K562 (cell line): ENCODE results near the gene COX15. TPM values are rescaled to one million over a fixed set of nuclear protein-coding genes. Genes with fewer than 3 reads are reported as not detected.

ENCODE experiments used
- ATAC-seq: fragments of 200-7000 bp; cut with Tn5 transposase; 3 replicates; pipeline ENCODE4 v1.9.1; 2020; ENCODE audit warnings: moderate library complexity
- BruUV-seq: library from RNA; stranded (reverse); fragments of 400-500 nt; replicated peaks from 2 replicates; lab custom pipeline; 2021; lab: Mats Ljungman, UMichigan
- CTCF ChIA-PET: fragments of 300-600 bp; formaldehyde crosslinking; extraction: SDS; loops from one replicate; lab custom pipeline; 2021; ENCODE audit warnings: low intra/inter-chr PET ratio; lab: Yijun Ruan, JAX
- POLR2A ChIA-PET: fragments of 300-600, 350-650 bp; sonication (Branson Sonifier 250); formaldehyde crosslinking; extraction: SDS; loops from one replicate; lab custom pipeline; 2021; ENCODE audit warnings: antibody characterized with exemption, inconsistent platforms; lab: Yijun Ruan, JAX
- DNase-seq, 4 experiments: peaks; one replicate each; pipeline versions ENCODE4 v3.0.0 to v3.0.0-alpha.2; 2011 to 2018; ENCODE audit warnings: low spot score in 3 of 4, mixed read lengths in 3 of 4; ENCODE audit errors: extremely low read depth in 1 of 4
- FAIRE-seq: peaks from 2 replicates; lab custom pipeline; 2011; peaks lifted over from hg19 to GRCh38; lab: Jason Lieb, UNC
- H2AFZ ChIP-seq: 2 replicates; pipeline ENCODE4 v1.6.0; 2011; ENCODE audit warnings: low read depth, low read length, control low read depth, inconsistent platforms
- H3K27ac ChIP-seq: fragments of 200-600 bp; 3 replicates; pipeline ENCODE4 v1.8.0; 2011; ENCODE audit warnings: low read depth, mild to moderate bottlenecking, control low read depth, inconsistent platforms, low read length, moderate library complexity, mixed read lengths; ENCODE audit errors: extremely low read depth
- H3K27me3 ChIP-seq, 2 experiments: fragments of 300-600 bp in 1 of 2; 2 replicates in 1 of 2; 3 replicates in 1 of 2; pipeline versions ENCODE4 v1.6.0 to v1.8.0; 2011; ENCODE audit warnings: inconsistent platforms in 2 of 2, low read length in 2 of 2, mild to moderate bottlenecking in 1 of 2, mixed read lengths in 1 of 2, moderate library complexity in 1 of 2; ENCODE audit not compliant: control insufficient read depth in 2 of 2, insufficient read depth in 2 of 2
- H3K36me3 ChIP-seq: fragments of 300-600 bp; 3 replicates; pipeline ENCODE4 v1.8.0; 2011; ENCODE audit warnings: mild to moderate bottlenecking, low read length, inconsistent platforms; ENCODE audit not compliant: control insufficient read depth, insufficient read depth
- H3K4me1 ChIP-seq, 2 experiments: fragments of 200-600 bp in 1 of 2; replicated peaks in 1 of 2; 2 replicates in 1 of 2; 3 replicates in 1 of 2; pipeline versions ENCODE4 v1.5.1 to v1.8.0; 2011; ENCODE audit warnings: inconsistent platforms in 2 of 2, low read length in 2 of 2, mild to moderate bottlenecking in 1 of 2, mixed read lengths in 1 of 2, moderate library complexity in 1 of 2; ENCODE audit not compliant: control insufficient read depth in 2 of 2, insufficient read depth in 2 of 2
- H3K4me2 ChIP-seq: 2 replicates; pipeline ENCODE4 v1.6.1; 2011; ENCODE audit warnings: low read length, control low read depth, inconsistent platforms, mixed read lengths; ENCODE audit not compliant: insufficient read depth
- H3K4me3 ChIP-seq: fragments of 200-600 bp; sonication (generic), shearing (Covaris generic); 2 replicates; pipeline ENCODE4 v1.5.1; 2016; ENCODE audit warnings: control low read depth, inconsistent platforms
- H3K79me2 ChIP-seq: fragments of 200-600 bp; 3 replicates; pipeline ENCODE4 v1.8.0; 2011; ENCODE audit warnings: low read length, inconsistent platforms; ENCODE audit not compliant: control insufficient read depth, insufficient read depth
- H3K9ac ChIP-seq, 2 experiments: 2 replicates each; pipeline versions ENCODE4 v1.6.0 to v1.6.1; 2011; ENCODE audit warnings: low read depth in 2 of 2, low read length in 2 of 2, control low read depth in 1 of 2, inconsistent platforms in 1 of 2, mild to moderate bottlenecking in 1 of 2, mixed read lengths in 1 of 2; ENCODE audit not compliant: insufficient read depth in 1 of 2
- H3K9me1 ChIP-seq: one replicate; pipeline ENCODE4 v1.6.0; 2011; ENCODE audit warnings: inconsistent platforms, mild to moderate bottlenecking, low read length, moderate library complexity; ENCODE audit not compliant: control insufficient read depth, insufficient read depth
- H3K9me3 ChIP-seq: replicated peaks from 2 replicates; pipeline ENCODE4 v1.5.1; 2011; ENCODE audit warnings: low read depth, low read length, inconsistent platforms; ENCODE audit not compliant: control insufficient read depth, insufficient read depth
- H4K20me1 ChIP-seq: replicated peaks from 2 replicates; pipeline ENCODE4 v1.6.1; 2011; ENCODE audit warnings: low read length, inconsistent platforms, mixed read lengths; ENCODE audit not compliant: control insufficient read depth, insufficient read depth
- ADNP ChIP-seq: fragments of 200-800 bp; sonication (Bioruptor generic); IDR thresholded peaks from 2 replicates; pipeline ENCODE4 v1.6.1; 2016; ENCODE audit warnings: missing genetic modification characterization, missing compliant biosample characterization
- BCOR ChIP-seq: fragments of 450-650 bp; IDR thresholded peaks from 2 replicates; pipeline ENCODE4 v1.6.1; 2016
- CHCHD3 ChIP-seq: fragments of 250-450 bp; sonication (Bioruptor Pico); IDR thresholded peaks from 2 replicates; pipeline ENCODE4 v2.1.2; 2022; ENCODE audit warnings: mild to moderate bottlenecking
- CHD1 ChIP-seq: fragments of 200-600 bp; sonication (generic); IDR thresholded peaks from one replicate; pipeline ENCODE4 v1.6.1; 2012; ENCODE audit warnings: mild to moderate bottlenecking, moderate library complexity, low read length, inconsistent platforms
- E4F1 ChIP-seq: fragments of 250-450 bp; sonication (Bioruptor Pico); IDR thresholded peaks from 2 replicates; pipeline ENCODE4 v1.5.0; 2021; ENCODE audit warnings: mild to moderate bottlenecking, borderline replicate concordance
- FOXA1 ChIP-seq: fragments of 450-650 bp; IDR thresholded peaks from 2 replicates; pipeline ENCODE4 v1.6.1; 2016; ENCODE audit warnings: mild to moderate bottlenecking, borderline replicate concordance
- GATAD2A ChIP-seq: fragments of 450-650 bp; IDR thresholded peaks from 2 replicates; pipeline ENCODE4 v1.6.1; 2017
- HSF4 ChIP-seq: fragments of 250-450 bp; sonication (Bioruptor Pico); IDR thresholded peaks from 2 replicates; pipeline ENCODE4 v2.1.2; 2022; ENCODE audit warnings: mild to moderate bottlenecking, moderate library complexity, borderline replicate concordance
- MED1 ChIP-seq: sonication (generic); formaldehyde crosslinking; IDR thresholded peaks from 2 replicates; pipeline ENCODE4 v1.8.1; 2023; ENCODE audit warnings: missing genetic modification reagents, borderline replicate concordance
- NEUROD1 ChIP-seq: fragments of 150-350 bp; IDR thresholded peaks from 2 replicates; pipeline ENCODE4 v1.6.1; 2014; ENCODE audit warnings: borderline replicate concordance, low read length, low read depth; ENCODE audit not compliant: partially characterized antibody
- PHF8 ChIP-seq: fragments of 200-600 bp; sonication (generic); IDR thresholded peaks from 2 replicates; pipeline ENCODE4 v1.6.1; 2012; ENCODE audit warnings: mixed run types, mild to moderate bottlenecking, inconsistent platforms, low read length, moderate library complexity, borderline replicate concordance
- POLR3G ChIP-seq: IDR thresholded peaks from 2 replicates; pipeline ENCODE4 v1.6.1; 2011; ENCODE audit not compliant: insufficient read length, insufficient replicate concordance; ENCODE audit errors: extremely low read depth
- RBM25 ChIP-seq: fragments of 200-400 bp; formaldehyde crosslinking; IDR thresholded peaks from 2 replicates; pipeline ENCODE4 v1.6.1; 2018; ENCODE audit warnings: low read length, low read depth, moderate library complexity; ENCODE audit not compliant: severe bottlenecking
- RCOR1 ChIP-seq, 2 experiments: IDR thresholded peaks; 2 replicates each; pipeline ENCODE4 v1.6.1; 2012; ENCODE audit warnings: low read depth in 2 of 2, low read length in 2 of 2, borderline replicate concordance in 1 of 2, improper control_type of control experiment in 1 of 2
- SMARCA5 ChIP-seq: fragments of 450-650 bp; IDR thresholded peaks from 2 replicates; pipeline ENCODE4 v1.6.1; 2016
- TAF7 ChIP-seq: fragments of 450-650 bp; IDR thresholded peaks from 2 replicates; pipeline ENCODE4 v1.6.1; 2016; ENCODE audit warnings: missing genetic modification characterization, missing compliant biosample characterization
- TCFL5 ChIP-seq: fragments of 250-450 bp; sonication (Bioruptor Pico); conservative IDR thresholded peaks from 2 replicates; pipeline ENCODE4 v1.6.1; 2021; ENCODE audit warnings: mild to moderate bottlenecking, moderate library complexity, matching md5 sums
- ZNF140 ChIP-seq: fragments of 250-450 bp; sonication (Bioruptor Pico); IDR thresholded peaks from 2 replicates; pipeline ENCODE4 v1.8.0; 2021; ENCODE audit warnings: moderate library complexity, mild to moderate bottlenecking, inconsistent platforms
- WGBS: fragments of 100-300 bp; shearing (Covaris generic); methylation state at CpG from one replicate; pipeline ENCODE4 v1.1.6; 2016; ENCODE audit warnings: low coverage, mixed read lengths; ENCODE audit not compliant: insufficient coverage; ENCODE audit errors: missing lambda C conversion rate; 5-methylcytosine and 5-hydroxymethylcytosine counted together
- in situ Hi-C: fragments of 300-500 bp; cut with MboI; formaldehyde crosslinking; loops from 4 replicates; pipeline ENCODE4 v1.15.0; 2018; ENCODE audit warnings: inconsistent platforms, mixed read lengths
- intact Hi-C: fragments of 100-400 bp; cut with micrococcal nuclease; formaldehyde crosslinking; loops from 2 replicates; pipeline ENCODE4 v1.14.2; 2022
- polyA plus RNA-seq, 8 experiments: library from polyadenylated mRNA; depleted of rRNA in 4 of 8; stranded (reverse) in 5 of 8; unstranded in 3 of 8; fragments of >200 nt; fragmentation: Nextera tagmentation in 2 of 8; fragmentation: Illumina TruSeq in 1 of 8; extraction: Ambion mirVana in 2 of 8; extraction: Trizol in 1 of 8; gene quantifications; 2 replicates each; pipeline versions ENCODE4 v1.2.1 to v1.2.3, GENCODE V29; 2011 to 2014; ENCODE audit warnings: inconsistent platforms in 1 of 8, missing spikeins in 1 of 8
- total RNA-seq, 7 experiments: library from RNA; depleted of rRNA in 6 of 7; stranded (reverse); fragments of >200 nt in 6 of 7; fragmentation: Illumina TruSeq in 2 of 7; extraction: Trizol in 2 of 7; gene quantifications; 2 replicates each; pipeline versions ENCODE4 v1.2.1 to v1.2.3, GENCODE V29; 2011 to 2021; ENCODE audit warnings: low replicate concordance in 1 of 7
- TF ChIP-seq, protein P1 (sequence below): fragments of 450-650 bp; IDR thresholded peaks from 2 replicates; pipeline ENCODE4 v1.6.1; 2018; ENCODE audit warnings: mild to moderate bottlenecking, low read depth; ENCODE audit not compliant: partially characterized antibody

Gene COX15
- total and polyA plus RNA-seq, 9 of the 15 experiments (the other 6 are each of a cell fraction or from before 2014, with no cell fraction given): 17.4 to 45.1 (median 23.7) TPM

DNA sequence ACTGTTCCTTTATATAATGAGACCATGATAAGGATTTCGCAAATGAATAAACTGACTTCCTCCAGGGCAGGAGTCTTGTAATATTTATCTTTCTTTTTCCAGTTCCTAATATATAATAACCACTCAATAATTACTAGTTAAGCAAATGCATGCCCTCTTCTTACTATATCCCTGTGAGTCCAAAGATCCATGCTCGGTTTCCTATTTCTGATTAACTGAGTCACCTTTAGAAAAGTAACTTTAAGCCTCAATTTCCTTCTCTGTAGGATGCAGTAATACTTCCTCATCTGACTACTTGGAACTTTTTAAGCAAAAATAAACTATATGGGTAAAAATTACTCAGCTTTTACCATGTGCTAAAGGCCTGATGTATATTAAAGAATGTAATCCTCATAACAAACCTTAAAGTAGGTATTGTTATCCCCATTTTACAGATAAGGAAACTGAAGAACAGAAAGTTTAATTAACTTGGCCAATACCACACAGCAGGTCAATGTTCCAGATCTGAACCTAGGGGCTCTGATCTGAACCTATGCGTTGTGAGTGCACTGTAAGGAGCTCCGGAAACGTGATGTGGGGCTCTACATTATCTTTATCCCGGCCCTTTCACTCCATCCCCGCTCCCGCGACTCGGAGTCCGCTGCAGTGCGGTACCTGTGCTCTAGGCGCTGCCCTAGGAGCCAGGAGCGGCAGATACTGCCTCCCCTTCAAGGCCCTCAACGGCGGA is 458 bp downstream of the COX15 start:
- Histone ChIP-seq H3K36me3 (peaks cover 19% of the 10 kb centered on the region; the same call in 2 of the 3 replicates), H3K27ac (peak overlapping the region; percentile 70), H3K79me2 (peaks cover 34% of the 10 kb centered on the region), H3K4me2 (peak overlapping the region; percentile 87), H2AFZ (peak overlapping the region; percentile 94), H3K9ac (peak overlapping the region; percentile 83 to 97), H3K9me3 (no peaks in the 10 kb centered on the region), H3K9me1 (no peaks in the 10 kb centered on the region), H3K4me1 (no peaks in the 10 kb centered on the region; a peak in 2 of 5 replicates), H4K20me1 (no peaks in the 10 kb centered on the region), H3K27me3 (no peaks in the 10 kb centered on the region), H3K4me3 (peak overlapping the region; percentile 82)
- intact Hi-C loops (no loop called here), in situ Hi-C loops (no loop called here)
- no peak; the same call in 2 of the 3 replicates for ATAC-seq
- no peak for DNase-seq
- WGBS: 2% methylated on average over 14 of the region's 16 CpGs
- ChIA-PET POLR2A (interaction anchor here (1.3 to 2.7 kb wide), 4 partner anchors 11 to 301 kb away, joined by 4 to 16 read pairs (median 4); partner anchors contain the start of gene GOT1), CTCF (no interaction called here)
- FAIRE-seq: peak; percentile 26
- TSS peak; percentile 86 for BruUV-seq
- TF ChIP-seq PHF8 (peak; percentile 89; the same call in 1 of the 2 replicates), CHD1 (no peak), CHCHD3 (CRISPR knock-in tag) (no peak), TCFL5 (CRISPR knock-in tag) (no peak), NEUROD1 (no peak), GATAD2A (no peak), TAF7 (tag) (peak; percentile 29; the same call in 1 of the 2 replicates), BCOR (peak; percentile 84; the same call in 1 of the 2 replicates), SMARCA5 (peak; percentile 78; the same call in 1 of the 2 replicates), RBM25 (peak; percentile 80), E4F1 (CRISPR knock-in tag) (no peak), HSF4 (CRISPR knock-in tag) (no peak), MED1 (no peak), POLR3G (no peak), ZNF140 (CRISPR knock-in tag) (no peak), FOXA1 (no peak), RCOR1 (IDR thresholded peaks at IDR 0.05; ENCODE audit: borderline replicate concordance in 1 of 2, low read depth in 2 of 2, low read length in 2 of 2) (0 out of 4 replicates have a peak, but pooled peaks of 1 of the 2 experiments have one; percentile 16), ADNP (peak; percentile 84)
- TF ChIP-seq, protein P1, sequence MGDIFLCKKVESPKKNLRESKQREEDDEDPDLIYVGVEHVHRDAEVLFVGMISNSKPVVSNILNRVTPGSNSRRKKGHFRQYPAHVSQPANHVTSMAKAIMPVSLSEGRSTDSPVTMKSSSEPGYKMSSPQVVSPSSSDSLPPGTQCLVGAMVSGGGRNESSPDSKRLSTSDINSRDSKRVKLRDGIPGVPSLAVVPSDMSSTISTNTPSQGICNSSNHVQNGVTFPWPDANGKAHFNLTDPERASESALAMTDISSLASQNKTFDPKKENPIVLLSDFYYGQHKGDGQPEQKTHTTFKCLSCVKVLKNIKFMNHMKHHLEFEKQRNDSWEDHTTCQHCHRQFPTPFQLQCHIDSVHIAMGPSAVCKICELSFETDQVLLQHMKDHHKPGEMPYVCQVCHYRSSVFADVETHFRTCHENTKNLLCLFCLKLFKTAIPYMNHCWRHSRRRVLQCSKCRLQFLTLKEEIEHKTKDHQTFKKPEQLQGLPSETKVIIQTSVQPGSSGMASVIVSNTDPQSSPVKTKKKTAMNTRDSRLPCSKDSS: no peak
